HL-60 (cell line): Measurements from ENCODE around the gene COL21A1.

Experiments used
- CTCF ChIP-seq: IDR thresholded peaks from one replicate; pipeline ENCODE4 v1.5.1; 2011; ENCODE audit warnings: low read length, control low read depth, inconsistent platforms; ENCODE audit not compliant: insufficient read depth
- POLR2AphosphoS5 ChIP-seq: IDR thresholded peaks from 2 replicates; pipeline ENCODE4 v1.6.1; 2012; ENCODE audit warnings: low read depth
- REST ChIP-seq: IDR thresholded peaks from 2 replicates; pipeline ENCODE4 v1.6.1; 2012; ENCODE audit warnings: low read depth; ENCODE audit not compliant: insufficient replicate concordance

GRCh38 chr6:56204134-56204533 is 43.2 kb downstream of the COL21A1 start:
- TF ChIP-seq CTCF (no peak), POLR2AphosphoS5 (no peak), REST (no peak)
